GM18526 (cell line): Measurements from ENCODE around the gene RACGAP1.

ENCODE experiments used
- POLR2A ChIP-seq: IDR thresholded peaks from 3 replicates; pipeline ENCODE4 v1.6.1; 2011; ENCODE audit not compliant: insufficient read length; ENCODE audit errors: extremely low read depth

RACGAP1 gene

DNA sequence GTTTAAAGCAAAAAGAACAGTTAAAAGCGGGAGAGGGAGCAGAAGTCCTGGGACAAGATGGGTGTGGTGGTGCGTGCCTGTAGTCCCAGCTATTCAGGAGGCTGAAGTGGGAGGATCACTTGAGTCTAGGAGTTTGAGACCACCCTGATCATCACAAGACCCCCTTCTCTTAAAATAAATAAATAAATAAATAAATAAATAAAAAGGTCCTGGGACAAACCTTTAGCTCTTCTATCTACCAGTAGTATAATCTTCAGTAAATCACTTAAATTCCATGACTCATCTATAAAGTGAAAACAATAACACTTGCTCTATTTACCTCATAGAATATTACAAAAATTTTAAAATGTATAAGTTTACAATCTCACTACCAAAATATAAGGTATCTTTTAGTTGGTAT is 5.8 kb downstream of the RACGAP1 start:
- no peak for TF ChIP-seq POLR2A

DNA sequence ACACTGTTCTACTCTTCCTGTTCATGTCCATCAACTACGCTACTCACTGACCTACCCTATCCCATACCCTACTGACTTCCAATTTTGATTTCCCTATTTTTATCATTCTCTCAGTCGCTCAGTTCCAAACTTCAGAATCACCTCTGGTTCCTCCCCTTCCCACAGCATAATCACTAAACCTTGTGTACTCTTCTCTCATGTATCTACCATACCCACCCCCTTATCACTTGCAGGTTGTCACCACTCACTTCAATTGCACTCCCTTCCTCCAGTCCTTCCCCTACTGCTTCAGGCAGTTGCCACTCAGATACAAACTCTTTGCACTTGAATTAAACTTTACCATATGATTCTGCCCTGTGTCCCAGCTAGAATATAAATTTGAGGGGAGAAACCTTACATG is 6.3 kb downstream of the RACGAP1 start:
- no peak for TF ChIP-seq POLR2A

DNA sequence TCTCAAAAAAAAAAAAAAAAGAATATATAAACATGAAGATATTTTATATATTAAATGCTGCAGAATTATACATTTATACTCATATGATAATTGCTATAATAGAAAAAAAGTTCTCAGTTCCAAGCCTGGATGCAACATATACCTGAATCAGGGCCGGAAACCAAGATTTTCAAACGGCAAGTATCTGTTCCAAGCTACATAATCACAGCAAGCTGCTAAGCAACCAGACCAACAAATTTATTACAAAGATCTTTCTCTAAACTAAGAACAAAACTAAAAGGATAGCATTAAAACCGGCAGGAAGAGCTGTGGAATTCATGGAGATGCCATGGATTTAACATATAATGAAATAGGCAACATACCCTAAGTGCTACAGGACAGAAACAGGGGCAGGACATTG is 7.1 kb downstream of the RACGAP1 start:
- TF ChIP-seq POLR2A, result no peak

DNA sequence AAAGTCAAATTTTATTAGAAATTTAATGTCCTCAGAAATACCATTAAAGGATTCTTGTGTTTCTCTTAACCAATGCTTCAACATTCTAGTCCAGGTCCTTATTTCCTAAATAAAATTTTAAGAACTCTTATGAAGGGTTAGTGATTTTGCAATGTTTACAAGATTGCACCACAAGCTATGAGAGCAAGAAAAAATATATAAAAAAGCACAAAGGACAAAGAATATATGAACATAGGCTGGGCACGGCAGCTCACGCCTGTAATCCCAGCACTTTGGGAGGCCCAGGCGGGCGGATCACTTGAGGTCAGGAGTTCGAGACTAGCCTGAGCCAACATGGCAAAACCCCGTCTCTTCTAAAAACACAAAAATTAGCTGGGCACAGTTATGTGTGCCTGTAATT is 7.7 kb downstream of the RACGAP1 start:
- no peak for TF ChIP-seq POLR2A

DNA sequence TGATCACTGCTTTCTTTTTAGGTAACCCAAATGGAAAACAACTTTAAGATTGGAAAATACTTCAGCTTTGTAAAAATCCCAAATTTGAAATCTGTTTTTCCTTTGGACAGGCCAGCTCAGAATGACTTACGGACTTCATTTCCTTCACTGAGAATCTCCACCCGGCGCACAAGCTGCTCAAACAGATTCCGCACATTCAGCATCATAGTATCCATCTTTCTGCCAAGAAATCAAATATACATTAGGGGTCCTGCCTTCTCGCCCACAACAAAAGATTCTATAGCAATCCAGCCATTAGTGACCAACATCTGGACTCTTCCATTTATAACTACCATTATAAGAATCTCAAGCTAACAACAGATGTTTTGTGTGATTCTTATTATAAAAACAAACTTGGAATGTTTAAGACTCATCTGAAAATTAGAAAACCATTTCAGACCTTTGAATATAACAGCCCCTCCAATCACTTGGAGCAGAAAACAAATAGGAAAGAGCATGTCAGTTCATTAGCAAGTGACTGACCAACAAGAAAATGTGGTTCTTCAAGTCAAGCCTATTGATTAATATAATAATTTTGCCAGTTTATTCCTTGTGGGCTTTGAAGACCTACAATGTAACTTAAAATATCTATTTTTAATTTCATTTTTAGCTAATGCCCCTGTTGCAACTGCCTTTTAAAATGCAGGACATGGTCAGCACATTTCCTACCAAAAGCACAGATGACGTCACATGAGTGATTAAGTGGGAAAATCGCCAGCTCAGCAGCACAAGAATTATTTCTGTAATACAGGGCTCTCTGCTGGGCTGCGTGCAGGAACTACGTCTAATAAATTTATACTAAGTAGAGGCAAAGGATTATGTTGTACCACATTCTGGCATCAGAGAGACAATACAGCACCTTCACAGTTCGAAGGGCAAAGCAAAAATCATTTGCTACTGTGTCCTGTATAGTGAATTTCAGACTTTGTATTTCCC is 8.5 kb downstream of the RACGAP1 start:
- no peak for TF ChIP-seq POLR2A

DNA sequence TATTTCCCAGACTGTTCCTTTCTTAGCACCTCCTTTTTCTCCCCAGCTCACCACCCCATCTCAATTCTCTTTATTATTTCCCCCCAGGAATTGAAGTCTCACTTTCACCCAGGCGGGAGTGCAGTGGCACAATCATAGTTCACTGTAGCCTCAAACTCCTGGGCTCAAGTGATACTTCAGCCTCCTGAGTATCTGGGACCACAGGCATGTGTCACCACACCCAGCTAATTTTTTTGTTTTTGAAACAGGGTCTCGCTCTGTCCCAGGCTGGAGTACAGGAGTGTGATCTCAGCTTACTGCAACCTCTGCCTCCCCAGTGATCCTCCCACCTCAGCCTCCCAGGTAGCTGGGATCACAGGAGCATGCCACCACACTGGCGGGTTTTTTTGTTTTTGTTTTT is 11.0 kb downstream of the RACGAP1 start:
- no peak for TF ChIP-seq POLR2A

DNA sequence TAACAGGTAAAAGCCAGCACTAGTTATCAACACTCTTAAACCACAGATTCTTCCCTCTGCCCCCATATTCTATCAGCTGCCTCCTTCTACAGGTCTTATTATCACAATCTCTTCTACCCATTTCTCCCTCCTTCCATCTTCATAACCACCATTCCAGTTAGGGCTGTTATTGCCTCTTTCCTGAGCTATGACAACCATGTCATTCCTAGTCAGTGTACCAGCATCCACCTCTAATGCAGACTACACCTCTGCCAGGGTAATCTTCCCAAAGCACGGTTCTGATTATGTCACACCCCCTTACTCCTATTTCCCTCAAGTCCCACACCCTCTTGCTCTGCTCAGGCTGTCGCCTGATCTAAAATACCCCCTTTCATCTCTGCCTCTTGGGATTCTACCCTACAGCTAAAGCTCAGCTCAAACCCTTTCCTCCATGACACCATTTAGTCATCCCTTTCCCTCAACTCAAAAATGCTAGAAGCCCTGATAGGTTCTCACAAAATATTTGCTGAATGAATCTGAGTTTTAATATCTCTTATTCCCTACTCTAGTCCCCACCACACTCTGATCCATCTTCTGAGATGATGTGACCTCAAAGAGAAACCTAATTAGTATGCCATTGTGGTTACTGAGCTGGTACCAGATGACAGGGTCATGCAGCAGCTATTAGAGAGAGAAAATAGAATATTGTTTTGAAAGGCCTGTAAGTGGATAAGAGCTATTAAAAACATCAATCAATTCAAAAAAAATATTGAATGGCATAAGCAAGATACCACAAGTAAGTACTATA is 11.7 kb downstream of the RACGAP1 start:
- TF ChIP-seq POLR2A, result no peak

DNA sequence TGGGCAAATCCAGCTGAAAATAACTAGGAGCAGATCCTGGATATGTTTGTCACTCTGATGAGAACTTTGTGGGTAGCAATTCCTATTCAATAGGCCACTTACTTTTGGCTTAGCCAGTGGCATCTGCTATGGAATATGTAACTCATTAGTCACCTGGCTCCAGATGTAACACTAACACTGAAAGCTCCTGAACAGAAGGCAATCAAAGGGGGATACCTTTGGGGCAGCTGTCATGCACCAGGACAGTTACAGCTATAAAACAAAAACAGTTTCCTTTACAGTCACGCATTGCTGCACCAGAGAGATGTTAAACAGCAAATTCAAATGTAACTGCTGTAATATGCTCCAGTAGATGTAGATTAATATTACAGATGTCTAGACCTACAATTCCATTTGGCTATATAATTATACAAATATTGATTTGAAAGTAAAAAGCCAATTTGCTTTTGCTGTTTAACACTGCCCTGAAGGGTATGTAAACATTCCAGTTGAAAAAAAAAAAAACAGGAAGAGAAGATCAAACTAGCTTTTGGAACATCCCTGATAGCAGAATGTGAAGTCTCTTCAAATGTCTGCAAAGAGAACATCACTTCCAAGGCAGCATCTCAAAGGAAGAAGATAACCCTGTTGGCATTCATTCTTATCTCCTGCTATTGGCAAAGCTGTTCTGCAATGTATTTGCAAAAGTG is 18.4 kb downstream of the RACGAP1 start:
- no peak for TF ChIP-seq POLR2A

DNA sequence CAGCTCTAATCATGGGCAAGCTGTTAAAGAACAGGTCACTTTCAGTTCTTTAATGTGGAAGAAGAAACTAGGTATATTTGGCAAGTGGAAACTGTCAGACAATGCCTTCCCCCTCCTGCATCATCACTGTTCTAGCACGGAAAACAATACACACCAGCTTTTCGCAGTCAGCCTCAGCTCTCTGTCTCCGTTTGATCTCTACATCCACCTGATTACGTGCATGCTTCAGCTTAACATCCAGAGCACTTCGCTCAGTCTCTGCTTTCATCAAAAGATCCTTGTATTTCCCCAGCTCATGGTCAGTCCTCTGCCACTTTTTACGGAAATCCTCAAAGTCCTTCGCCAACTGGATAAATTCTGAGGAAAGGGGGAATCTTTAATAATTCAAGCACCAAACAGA is 19.0 kb downstream of the RACGAP1 start:
- TF ChIP-seq POLR2A, result no peak

DNA sequence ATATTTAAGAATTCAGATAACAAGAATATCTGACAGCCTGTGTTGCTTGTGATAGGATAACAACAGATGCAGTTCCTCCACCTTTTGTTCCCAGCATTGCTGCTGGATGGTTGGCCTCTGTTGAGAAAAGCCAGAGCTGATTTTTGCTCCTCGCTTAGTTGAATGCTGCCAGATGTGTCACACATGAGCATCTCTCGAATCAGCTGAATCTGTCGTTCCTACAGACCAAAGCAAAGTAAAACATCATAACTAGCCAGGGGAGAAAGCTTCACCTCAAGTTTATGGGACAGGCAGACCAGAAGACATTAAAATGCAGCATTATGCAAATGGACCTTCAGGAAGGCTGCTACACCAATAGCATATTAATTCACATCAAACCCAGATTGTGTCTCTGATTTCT is 20.1 kb downstream of the RACGAP1 start:
- no peak for TF ChIP-seq POLR2A

DNA sequence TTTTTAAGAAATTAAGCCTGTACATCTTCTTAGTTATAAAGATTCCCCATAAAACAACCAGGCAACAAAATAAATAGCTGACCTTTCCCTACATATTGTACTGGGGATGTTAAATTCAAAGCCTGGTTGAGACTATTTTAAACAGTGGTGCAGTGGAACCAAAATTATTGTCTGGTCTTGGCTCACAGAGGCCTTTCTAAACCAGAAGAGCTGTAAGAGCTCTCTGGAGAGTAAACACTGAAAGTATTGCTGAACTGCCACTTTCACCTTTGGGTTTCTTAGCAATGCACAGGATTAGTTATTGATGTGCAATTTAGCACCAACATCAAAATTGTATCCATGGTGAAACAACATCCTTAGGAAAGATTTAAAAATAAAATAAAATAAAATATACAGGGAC is 20.6 kb downstream of the RACGAP1 start:
- no peak for TF ChIP-seq POLR2A

DNA sequence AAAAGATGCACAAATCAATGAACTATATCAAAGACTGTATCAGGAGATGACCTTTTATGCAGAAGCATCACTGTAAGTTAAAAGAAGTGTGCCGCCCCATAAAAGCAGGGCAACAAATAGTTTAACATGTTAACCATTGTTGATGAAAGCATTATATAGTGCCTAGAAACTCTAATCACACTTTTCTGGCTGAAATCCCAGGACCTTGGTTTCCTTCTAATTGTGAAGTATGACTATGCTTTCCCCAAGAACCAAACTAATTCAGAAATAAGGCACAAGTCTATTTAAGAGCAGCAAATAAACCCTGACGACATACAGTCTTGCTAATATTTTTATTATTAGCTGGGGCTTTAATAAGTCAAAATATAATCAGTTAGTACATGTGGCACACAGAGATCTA is 21.7 kb downstream of the RACGAP1 start:
- TF ChIP-seq POLR2A, result no peak

DNA sequence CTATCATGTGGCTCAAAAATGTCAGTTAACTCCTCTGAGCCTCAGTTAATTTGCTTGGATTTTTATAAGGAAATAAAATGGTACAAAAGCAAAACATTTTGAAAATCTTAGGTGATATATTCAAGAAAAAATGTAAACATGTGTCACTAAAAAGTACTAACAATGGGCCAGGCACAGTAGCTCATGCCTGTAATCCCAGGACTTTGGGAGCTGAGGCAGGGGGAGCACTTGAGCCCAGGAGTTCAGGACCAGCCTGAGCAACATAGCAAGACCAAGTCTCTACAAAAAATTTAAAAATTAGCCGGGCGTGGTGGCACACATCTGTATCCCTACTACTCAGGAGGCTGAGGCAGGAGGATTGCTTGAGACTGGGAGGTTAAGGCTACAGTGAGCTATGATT is 26.8 kb downstream of the RACGAP1 start:
- no peak for TF ChIP-seq POLR2A

DNA sequence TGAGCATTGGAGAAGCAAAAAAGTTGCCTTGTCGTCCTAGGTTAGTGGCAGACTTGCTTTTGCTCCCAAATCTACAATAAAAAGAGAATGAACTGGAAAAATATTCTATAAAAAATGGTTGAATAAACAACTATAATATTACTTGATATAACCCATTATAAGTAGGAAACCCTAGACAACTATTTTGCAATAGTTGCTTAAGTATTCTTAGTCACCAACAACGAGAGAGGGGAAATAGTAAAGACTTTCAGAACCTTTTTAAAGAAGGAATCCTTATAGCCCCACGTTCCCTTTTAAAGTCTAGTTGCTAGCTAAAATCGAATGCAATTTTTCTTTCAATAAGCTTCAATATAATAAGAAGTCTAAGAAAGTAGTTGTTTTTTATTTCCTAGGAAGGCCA is 35.0 kb downstream of the RACGAP1 start:
- TF ChIP-seq POLR2A, result no peak

DNA sequence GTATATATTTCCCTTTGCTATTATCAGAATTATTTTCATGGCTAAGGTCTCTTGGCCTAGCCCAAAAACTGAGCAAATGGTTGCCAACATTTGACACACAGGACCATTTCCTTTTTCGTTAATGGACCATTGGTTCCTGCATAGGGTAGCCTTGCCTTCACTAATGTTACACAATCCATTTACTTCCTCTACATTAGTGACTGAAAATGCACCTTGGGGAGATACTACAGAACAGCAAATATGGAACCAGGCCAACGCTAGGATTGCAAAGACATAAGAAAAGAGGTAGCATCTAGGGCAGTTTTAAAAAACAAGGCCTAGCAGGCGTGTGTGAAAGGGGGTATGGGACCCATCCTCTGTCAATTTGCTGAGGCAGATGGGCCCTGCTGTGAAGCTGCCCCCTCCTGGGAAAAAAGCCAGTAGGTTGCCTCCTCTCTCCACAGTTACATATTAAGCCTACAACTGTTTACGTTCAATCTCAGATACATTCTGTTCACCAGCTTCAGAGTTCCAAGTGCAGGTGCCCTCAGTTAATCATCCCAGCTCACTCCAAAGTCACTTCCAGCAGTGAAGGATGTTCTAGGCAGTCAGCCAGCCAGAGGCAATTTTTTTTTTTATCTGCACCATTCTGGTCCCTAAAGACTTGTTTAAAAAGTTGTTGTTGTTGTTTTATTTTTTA is 37.5 kb downstream of the RACGAP1 start:
- TF ChIP-seq POLR2A, result no peak
